GM12878 (cell line): ENCODE results near the gene RXYLT1. TPM values are rescaled to one million over a fixed set of nuclear protein-coding genes. Genes with fewer than 3 reads are reported as not detected.
A peak's percentile ranks its signal among the peaks of the same experiment; 100 is the strongest.

Experiments
- ATAC-seq: fragments of 200-7000 bp; cut with Tn5 transposase; 3 replicates; pipeline ENCODE4 v1.9.1; 2020; ENCODE audit warnings: mild to moderate bottlenecking, moderate library complexity
- BruUV-seq: library from RNA; stranded (reverse); fragments of 400-500 nt; replicated peaks from 2 replicates; lab custom pipeline; 2021; lab: Mats Ljungman, UMichigan
- CTCF ChIA-PET: fragments of 300-600 bp; sonication (Branson Sonifier 250); formaldehyde crosslinking; extraction: SDS; loops from one replicate; lab custom pipeline; 2021; ENCODE audit warnings: inconsistent platforms; lab: Yijun Ruan, JAX
- POLR2A ChIA-PET: fragments of 350-600 bp; formaldehyde crosslinking; extraction: SDS; loops from one replicate; lab custom pipeline; 2021; ENCODE audit warnings: inconsistent platforms; lab: Charles Lee
- RAD21 ChIA-PET: fragments of 300-600 bp; sonication (Branson Sonifier 250); formaldehyde crosslinking; loops from one replicate; lab custom pipeline; 2023; ENCODE audit warnings: antibody characterized with exemption; ENCODE audit not compliant: unreplicated experiment; lab: Charles Lee
- SMC1A ChIA-PET: fragments of 300-600 bp; sonication (Branson Sonifier 250); formaldehyde crosslinking; loops from one replicate; lab custom pipeline; 2023; ENCODE audit not compliant: unreplicated experiment, uncharacterized antibody; lab: Charles Lee
- DNase-seq: peaks from one replicate; pipeline ENCODE4 v3.0.0-alpha.2; 2011; ENCODE audit warnings: low read depth, low spot score
- FAIRE-seq: peaks from 3 replicates; lab custom pipeline; 2011; peaks lifted over from hg19 to GRCh38; lab: Jason Lieb, UNC
- H2AFZ ChIP-seq: 2 replicates; pipeline ENCODE4 v1.6.0; 2011; ENCODE audit warnings: low read depth, low read length, control low read depth; ENCODE audit not compliant: control insufficient read depth
- H3K27ac ChIP-seq: 2 replicates; pipeline ENCODE4 v1.5.1; 2011; ENCODE audit warnings: control low read depth; ENCODE audit not compliant: control insufficient read depth, insufficient read depth
- H3K27me3 ChIP-seq, 2 experiments: replicated peaks in 1 of 2; 2 replicates each; pipeline versions ENCODE4 v1.6.0 to v1.6.1; 2011; ENCODE audit warnings: low read length in 1 of 2; ENCODE audit not compliant: control insufficient read depth in 2 of 2, insufficient read depth in 2 of 2
- H3K36me3 ChIP-seq, 2 experiments: 2 replicates each; pipeline ENCODE4 v1.5.1; 2011; ENCODE audit warnings: low read length in 1 of 2; ENCODE audit not compliant: control insufficient read depth in 2 of 2, insufficient read depth in 2 of 2
- H3K4me1 ChIP-seq: 2 replicates; pipeline ENCODE4 v1.6.1; 2011; ENCODE audit warnings: mild to moderate bottlenecking, low read length, moderate library complexity, mixed read lengths; ENCODE audit not compliant: control insufficient read depth, insufficient read depth
- H3K4me2 ChIP-seq: 2 replicates; pipeline ENCODE4 v1.6.0; 2011; ENCODE audit warnings: control low read depth; ENCODE audit not compliant: control insufficient read depth, insufficient read depth
- H3K4me3 ChIP-seq: fragments of 200-600 bp; sonication (generic); 2 replicates; pipeline ENCODE4 v1.5.1; 2016
- H3K79me2 ChIP-seq: 2 replicates; pipeline ENCODE4 v1.6.0; 2011; ENCODE audit warnings: low read length; ENCODE audit not compliant: control insufficient read depth, insufficient read depth
- H3K9ac ChIP-seq: 2 replicates; pipeline ENCODE4 v1.8.0; 2011; ENCODE audit warnings: low read length, control low read depth, mixed read lengths; ENCODE audit not compliant: control insufficient read depth, insufficient read depth
- H3K9me3 ChIP-seq: replicated peaks from 3 replicates; pipeline ENCODE4 v1.5.1; 2011; ENCODE audit warnings: mild to moderate bottlenecking, low read length; ENCODE audit not compliant: control insufficient read depth, insufficient read depth
- H4K20me1 ChIP-seq: 2 replicates; pipeline ENCODE4 v1.6.0; 2011; ENCODE audit not compliant: control insufficient read depth, insufficient read depth
- BACH1 ChIP-seq: fragments of 450-650 bp; IDR thresholded peaks from 2 replicates; pipeline ENCODE4 v1.6.1; 2017; ENCODE audit warnings: mild to moderate bottlenecking, borderline replicate concordance
- EED ChIP-seq: sonication (generic); IDR thresholded peaks from 2 replicates; pipeline ENCODE4 v1.6.1; 2016; ENCODE audit warnings: antibody characterized with exemption, low read depth
- HCFC1 ChIP-seq: fragments of 150-350 bp; IDR thresholded peaks from 2 replicates; pipeline ENCODE4 v1.6.1; 2014; ENCODE audit warnings: low read length
- JUNB ChIP-seq: IDR thresholded peaks from 2 replicates; pipeline ENCODE4 v1.6.1; 2016; ENCODE audit warnings: antibody characterized with exemption, mild to moderate bottlenecking
- NFIC ChIP-seq: IDR thresholded peaks from 2 replicates; pipeline ENCODE4 v1.6.1; 2012; ENCODE audit warnings: low read depth, mild to moderate bottlenecking, inconsistent platforms, low read length, moderate library complexity
- PAX8 ChIP-seq: fragments of 450-650 bp; IDR thresholded peaks from 2 replicates; pipeline ENCODE4 v1.6.1; 2017; ENCODE audit warnings: mild to moderate bottlenecking, moderate library complexity
- ZZZ3 ChIP-seq: IDR thresholded peaks from 2 replicates; pipeline ENCODE4 v1.6.1; 2011; ENCODE audit warnings: low read depth; ENCODE audit not compliant: control insufficient read depth, insufficient read length
- WGBS: methylation state at CpG from one replicate; pipeline ENCODE4 v1.1.6; 2016; ENCODE audit warnings: low lambda C conversion rate; ENCODE audit not compliant: insufficient replicate concordance, insufficient coverage; ENCODE audit errors: missing lambda C conversion rate; 5-methylcytosine and 5-hydroxymethylcytosine counted together
- in situ Hi-C: fragments of 300-500 bp; cut with MboI; formaldehyde crosslinking; loops from 9 replicates; pipeline ENCODE4 v1.14.3; 2018; ENCODE audit warnings: mixed read lengths
- intact Hi-C: fragments of 100-400 bp; cut with micrococcal nuclease; formaldehyde crosslinking; loops from one replicate; pipeline ENCODE4 v1.14.2; 2022; ENCODE audit not compliant: unreplicated experiment
- polyA plus RNA-seq, 11 experiments: library from polyadenylated mRNA; depleted of rRNA in 4 of 11; unstranded in 6 of 11; stranded (reverse) in 5 of 11; fragments of >200 nt; fragmentation: Nextera tagmentation in 4 of 11; fragmentation: Illumina TruSeq in 1 of 11; extraction: Ambion mirVana in 4 of 11; extraction: Trizol in 1 of 11; gene quantifications; 1 replicate in 1 of 11; 2 replicates in 10 of 11; pipeline versions ENCODE4 v1.2.1 to v1.2.3, GENCODE V29; 2011 to 2016; ENCODE audit warnings: inconsistent platforms in 2 of 11, missing spikeins in 2 of 11, low read depth in 1 of 11
- total RNA-seq, 4 experiments: library from RNA; depleted of rRNA in 3 of 4; stranded (reverse); fragments of >200 nt in 3 of 4; fragmentation: Illumina TruSeq in 1 of 4; extraction: Trizol in 1 of 4; gene quantifications; 2 replicates each; pipeline versions ENCODE4 v1.2.1 to v1.2.3, GENCODE V29; 2013 to 2021
- TF ChIP-seq, protein P1 (sequence below): IDR thresholded peaks from 2 replicates; pipeline ENCODE4 v1.6.1; 2012; ENCODE audit warnings: low read length, inconsistent platforms
- TF ChIP-seq, protein P2 (sequence below): IDR thresholded peaks from 2 replicates; pipeline ENCODE4 v1.6.1; 2011; ENCODE audit warnings: borderline replicate concordance, low read depth, mild to moderate bottlenecking, moderate library complexity, mixed read lengths, low read length; ENCODE audit not compliant: insufficient read depth; ENCODE audit errors: extremely low read length

The RXYLT1 gene
- total and polyA plus RNA-seq, 10 of the 15 experiments (the other 5 are each of a cell fraction or from before 2014, with no cell fraction given), result 10.4 to 33.8 (median 21.5) TPM

DNA sequence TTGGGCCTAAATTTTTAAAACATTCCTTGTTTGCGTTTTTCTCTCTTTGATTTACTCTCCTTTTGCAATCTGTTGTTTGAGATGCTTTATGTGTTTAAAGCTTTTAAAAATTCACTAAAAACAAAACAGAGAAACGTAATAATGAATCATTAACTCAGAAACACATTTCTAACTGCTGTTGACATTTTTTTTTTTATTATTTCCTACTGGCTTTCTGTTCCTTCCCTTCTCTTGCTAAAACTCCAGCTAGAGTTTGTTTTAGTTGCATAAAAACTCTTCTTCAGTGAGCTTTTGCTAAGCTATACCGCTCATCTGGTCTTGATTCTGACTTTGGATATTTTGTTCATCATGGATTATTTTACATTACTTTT, 35.8 kb downstream of the RXYLT1 start (continued):
- TF ChIP-seq NFIC (no peak), PAX8 (no peak)
- TF ChIP-seq, protein P1, sequence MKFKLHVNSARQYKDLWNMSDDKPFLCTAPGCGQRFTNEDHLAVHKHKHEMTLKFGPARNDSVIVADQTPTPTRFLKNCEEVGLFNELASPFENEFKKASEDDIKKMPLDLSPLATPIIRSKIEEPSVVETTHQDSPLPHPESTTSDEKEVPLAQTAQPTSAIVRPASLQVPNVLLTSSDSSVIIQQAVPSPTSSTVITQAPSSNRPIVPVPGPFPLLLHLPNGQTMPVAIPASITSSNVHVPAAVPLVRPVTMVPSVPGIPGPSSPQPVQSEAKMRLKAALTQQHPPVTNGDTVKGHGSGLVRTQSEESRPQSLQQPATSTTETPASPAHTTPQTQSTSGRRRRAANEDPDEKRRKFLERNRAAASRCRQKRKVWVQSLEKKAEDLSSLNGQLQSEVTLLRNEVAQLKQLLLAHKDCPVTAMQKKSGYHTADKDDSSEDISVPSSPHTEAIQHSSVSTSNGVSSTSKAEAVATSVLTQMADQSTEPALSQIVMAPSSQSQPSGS, result no peak

DNA sequence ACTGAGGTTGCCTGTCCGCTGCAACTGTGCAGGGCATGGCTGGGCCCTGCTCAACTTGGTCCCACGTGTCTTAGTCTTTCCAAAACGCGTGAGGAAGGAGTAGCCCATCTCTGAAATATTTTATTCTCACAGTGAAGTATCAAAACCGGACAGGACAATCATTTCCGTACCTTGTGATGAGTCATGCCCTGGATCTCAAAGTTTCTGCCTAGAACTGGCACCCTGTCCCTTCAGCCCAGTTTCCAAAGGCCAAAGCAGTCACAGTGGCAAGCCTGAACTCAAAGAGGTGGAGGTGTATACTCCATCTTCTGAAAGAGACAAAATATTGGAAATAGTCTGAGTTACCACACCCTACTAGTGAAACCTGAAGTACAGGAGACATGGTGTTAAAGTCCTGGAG, 36.3 kb downstream of the RXYLT1 start:
- Histone ChIP-seq H3K4me1 (peaks cover 25% of the 10 kb centered on the region), H4K20me1 (no peaks in the 10 kb centered on the region), H3K9me3 (no peaks in the 10 kb centered on the region; the same call in 1 of the 3 replicates), H3K4me3 (no peak overlapping the region), H3K9ac (no peak overlapping the region), H3K27ac (no peak overlapping the region), H3K79me2 (no peaks in the 10 kb centered on the region), H3K36me3 (no peaks in the 10 kb centered on the region), H3K27me3 (no peaks in the 10 kb centered on the region), H2AFZ (peak overlapping the region; percentile 7; the same call in 1 of the 2 replicates), H3K4me2 (no peak overlapping the region)
- RAD21 ChIA-PET, result no interaction called here
- 76% methylated on average over 6 of the region's 6 CpGs for WGBS
- intact Hi-C loops (no loop called here), in situ Hi-C loops (no loop called here)
- TF ChIP-seq, protein P2, sequence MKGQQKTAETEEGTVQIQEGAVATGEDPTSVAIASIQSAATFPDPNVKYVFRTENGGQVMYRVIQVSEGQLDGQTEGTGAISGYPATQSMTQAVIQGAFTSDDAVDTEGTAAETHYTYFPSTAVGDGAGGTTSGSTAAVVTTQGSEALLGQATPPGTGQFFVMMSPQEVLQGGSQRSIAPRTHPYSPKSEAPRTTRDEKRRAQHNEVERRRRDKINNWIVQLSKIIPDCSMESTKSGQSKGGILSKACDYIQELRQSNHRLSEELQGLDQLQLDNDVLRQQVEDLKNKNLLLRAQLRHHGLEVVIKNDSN, result no peak
- TF ChIP-seq EED (no peak), BACH1 (no peak), ZZZ3 (no peak), HCFC1 (no peak), JUNB (peak; percentile 50)
- ATAC-seq (peak; percentile 61), FAIRE-seq (no peak), DNase-seq (no peak)
- POLR2A ChIA-PET, result no interaction called here
- SMC1A ChIA-PET, result interaction anchor here (1.3 kb wide), 1 partner anchor 37 kb away, joined by 3 read pairs; no protein-coding TSS in a partner anchor
- CTCF ChIA-PET, result interaction anchor here (2.9 to 4.1 kb wide), 2 partner anchors 11 to 14 kb away, joined by 8 to 22 read pairs; no protein-coding TSS in a partner anchor
- no TSS peak for BruUV-seq
